K562 (cell line): ENCODE results near the gene HSPE1. TPM values are rescaled to one million over a fixed set of nuclear protein-coding genes. Genes with fewer than 3 reads are reported as not detected.

Source experiments
- ATF1 ChIP-seq, 2 experiments: fragments of 450-650 bp in 1 of 2; IDR thresholded peaks; 2 replicates each; pipeline ENCODE4 v1.6.1; 2016; ENCODE audit warnings: missing compliant biosample characterization in 1 of 2, missing genetic modification characterization in 1 of 2
- SMARCC2 ChIP-seq: fragments of 450-650 bp; IDR thresholded peaks from 2 replicates; pipeline ENCODE4 v1.6.1; 2017; ENCODE audit warnings: antibody characterized with exemption, moderate library complexity, mild to moderate bottlenecking, low read depth
- SP1 ChIP-seq: sonication (generic); formaldehyde crosslinking; IDR thresholded peaks from 2 replicates; pipeline ENCODE4 v1.8.1; 2022; ENCODE audit warnings: mild to moderate bottlenecking, missing genetic modification reagents
- SRSF7 ChIP-seq: fragments of 200-400 bp; formaldehyde crosslinking; optimal IDR thresholded peaks from 2 replicates; pipeline ENCODE3; 2017; ENCODE audit warnings: mild to moderate bottlenecking, low read depth, low read length
- TCF7L2 ChIP-seq: fragments of 150-350 bp; IDR thresholded peaks from 2 replicates; pipeline ENCODE4 v1.6.1; 2016; ENCODE audit warnings: low read depth, mild to moderate bottlenecking, low read length, moderate library complexity
- THRAP3 ChIP-seq: fragments of 450-650 bp; IDR thresholded peaks from 2 replicates; pipeline ENCODE4 v1.6.1; 2016; ENCODE audit warnings: mild to moderate bottlenecking, inconsistent platforms, borderline replicate concordance
- ZNF717 ChIP-seq: fragments of 250-450 bp; sonication (Bioruptor Pico); IDR thresholded peaks from 2 replicates; pipeline ENCODE4 v1.5.0; 2021
- polyA plus RNA-seq, 8 experiments: library from polyadenylated mRNA; depleted of rRNA in 4 of 8; stranded (reverse) in 5 of 8; unstranded in 3 of 8; fragments of >200 nt; fragmentation: Nextera tagmentation in 2 of 8; fragmentation: Illumina TruSeq in 1 of 8; extraction: Ambion mirVana in 2 of 8; extraction: Trizol in 1 of 8; gene quantifications; 2 replicates each; pipeline versions ENCODE4 v1.2.1 to v1.2.3, GENCODE V29; 2011 to 2014; ENCODE audit warnings: inconsistent platforms in 1 of 8, missing spikeins in 1 of 8
- total RNA-seq, 7 experiments: library from RNA; depleted of rRNA in 6 of 7; stranded (reverse); fragments of >200 nt in 6 of 7; fragmentation: Illumina TruSeq in 2 of 7; extraction: Trizol in 2 of 7; gene quantifications; 2 replicates each; pipeline versions ENCODE4 v1.2.1 to v1.2.3, GENCODE V29; 2011 to 2021; ENCODE audit warnings: low replicate concordance in 1 of 7
- TF ChIP-seq, protein P1 (sequence below): fragments of 450-650 bp; IDR thresholded peaks from 2 replicates; pipeline ENCODE4 v1.6.1; 2016
- TF ChIP-seq, protein P2 (sequence below), 2 experiments: fragments of 450-650 bp in 1 of 2; sonication (generic) in 1 of 2; formaldehyde crosslinking; conservative IDR thresholded peaks; 2 replicates each; pipeline versions ENCODE4 v1.4.0 to v1.8.1; 2020 to 2022; ENCODE audit warnings: mild to moderate bottlenecking in 1 of 2, missing genetic modification reagents in 1 of 2
- TF ChIP-seq, protein P3 (sequence below): fragments of 450-650 bp; IDR thresholded peaks from 2 replicates; pipeline ENCODE4 v1.6.1; 2017; ENCODE audit warnings: antibody characterized with exemption, mild to moderate bottlenecking
- TF ChIP-seq, protein P4 (sequence below): fragments of 250-450 bp; sonication (Bioruptor Pico); IDR thresholded peaks from 2 replicates; pipeline ENCODE4 v1.5.0; 2020; ENCODE audit warnings: mild to moderate bottlenecking
- TF ChIP-seq, protein P5 (sequence below): IDR thresholded peaks from 3 replicates; pipeline ENCODE4 v1.6.1; 2011; ENCODE audit warnings: borderline replicate concordance, mild to moderate bottlenecking, moderate library complexity; ENCODE audit not compliant: insufficient read length; ENCODE audit errors: extremely low read depth
- TF ChIP-seq, protein P6 (sequence below), 3 experiments: IDR thresholded peaks in 2 of 3; conservative IDR thresholded peaks in 1 of 3; 2 replicates each; pipeline ENCODE4 v1.5.1; 2011 to 2012; ENCODE audit warnings: low read length in 3 of 3, mild to moderate bottlenecking in 3 of 3, control low read depth in 2 of 3, improper control_type of control experiment in 1 of 3, inconsistent platforms in 1 of 3, low read depth in 1 of 3, mixed read lengths in 1 of 3, moderate library complexity in 1 of 3; ENCODE audit not compliant: insufficient read depth in 2 of 3

HSPE1 gene
- total and polyA plus RNA-seq, 9 of the 15 experiments (the other 6 are each of a cell fraction or from before 2014, with no cell fraction given): 223 to 1,007 (median 612) TPM

DNA sequence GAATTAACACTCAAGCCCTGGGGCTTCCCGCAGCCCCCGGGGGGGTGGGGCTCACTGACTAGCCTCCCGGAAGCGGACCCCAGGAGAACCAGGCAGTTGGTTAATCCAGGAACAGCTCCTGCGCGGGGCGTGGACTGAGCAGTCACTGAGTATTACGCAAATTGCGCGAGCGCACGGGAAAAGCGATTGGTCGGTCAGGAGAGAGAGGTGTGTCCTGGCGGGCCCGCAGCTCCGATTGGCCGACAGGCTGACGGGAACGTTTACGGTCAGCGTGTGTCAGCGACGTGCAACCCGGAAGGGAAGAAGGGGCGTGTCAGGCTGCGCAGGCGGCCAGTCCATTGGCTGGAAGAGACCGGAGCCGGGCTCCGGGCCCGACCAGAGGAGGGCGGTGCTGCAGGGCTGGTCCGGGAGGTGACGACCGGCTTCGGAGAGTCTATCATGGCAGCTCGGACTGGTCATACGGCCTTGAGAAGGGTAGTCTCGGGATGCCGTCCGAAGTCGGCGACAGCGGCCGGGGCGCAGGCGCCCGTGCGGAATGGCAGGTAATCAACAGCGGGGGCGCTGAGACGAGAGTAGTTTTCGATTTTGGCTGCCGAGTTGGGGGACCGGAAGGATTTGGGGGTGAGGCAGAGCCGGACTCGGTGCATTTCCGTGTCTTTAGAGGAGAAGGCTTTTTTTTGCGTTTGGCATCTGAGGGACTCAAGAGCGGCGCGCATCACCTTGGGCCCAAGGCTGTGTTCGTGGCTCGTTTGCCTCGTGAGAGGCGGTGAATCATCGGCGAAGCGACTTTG is 46.9 kb upstream of the HSPE1 start, which contains the start of gene COQ10B (continued):
- no peak for TF ChIP-seq THRAP3
- TF ChIP-seq, protein P1, sequence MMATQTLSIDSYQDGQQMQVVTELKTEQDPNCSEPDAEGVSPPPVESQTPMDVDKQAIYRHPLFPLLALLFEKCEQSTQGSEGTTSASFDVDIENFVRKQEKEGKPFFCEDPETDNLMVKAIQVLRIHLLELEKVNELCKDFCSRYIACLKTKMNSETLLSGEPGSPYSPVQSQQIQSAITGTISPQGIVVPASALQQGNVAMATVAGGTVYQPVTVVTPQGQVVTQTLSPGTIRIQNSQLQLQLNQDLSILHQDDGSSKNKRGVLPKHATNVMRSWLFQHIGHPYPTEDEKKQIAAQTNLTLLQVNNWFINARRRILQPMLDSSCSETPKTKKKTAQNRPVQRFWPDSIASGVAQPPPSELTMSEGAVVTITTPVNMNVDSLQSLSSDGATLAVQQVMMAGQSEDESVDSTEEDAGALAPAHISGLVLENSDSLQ: peak; percentile 88
- peak; percentile 89 for TF ChIP-seq SP1 (CRISPR knock-in tag)
- TF ChIP-seq, protein P2, sequence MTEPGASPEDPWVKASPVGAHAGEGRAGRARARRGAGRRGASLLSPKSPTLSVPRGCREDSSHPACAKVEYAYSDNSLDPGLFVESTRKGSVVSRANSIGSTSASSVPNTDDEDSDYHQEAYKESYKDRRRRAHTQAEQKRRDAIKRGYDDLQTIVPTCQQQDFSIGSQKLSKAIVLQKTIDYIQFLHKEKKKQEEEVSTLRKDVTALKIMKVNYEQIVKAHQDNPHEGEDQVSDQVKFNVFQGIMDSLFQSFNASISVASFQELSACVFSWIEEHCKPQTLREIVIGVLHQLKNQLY (CRISPR knock-in tag; conservative IDR thresholded peaks at IDR 0.05): 0 out of 4 replicates have a peak, but pooled peaks of 1 of the 2 experiments have one; percentile 30
- no peak for TF ChIP-seq TCF7L2
- TF ChIP-seq SMARCC2: no peak
- TF ChIP-seq, protein P3, sequence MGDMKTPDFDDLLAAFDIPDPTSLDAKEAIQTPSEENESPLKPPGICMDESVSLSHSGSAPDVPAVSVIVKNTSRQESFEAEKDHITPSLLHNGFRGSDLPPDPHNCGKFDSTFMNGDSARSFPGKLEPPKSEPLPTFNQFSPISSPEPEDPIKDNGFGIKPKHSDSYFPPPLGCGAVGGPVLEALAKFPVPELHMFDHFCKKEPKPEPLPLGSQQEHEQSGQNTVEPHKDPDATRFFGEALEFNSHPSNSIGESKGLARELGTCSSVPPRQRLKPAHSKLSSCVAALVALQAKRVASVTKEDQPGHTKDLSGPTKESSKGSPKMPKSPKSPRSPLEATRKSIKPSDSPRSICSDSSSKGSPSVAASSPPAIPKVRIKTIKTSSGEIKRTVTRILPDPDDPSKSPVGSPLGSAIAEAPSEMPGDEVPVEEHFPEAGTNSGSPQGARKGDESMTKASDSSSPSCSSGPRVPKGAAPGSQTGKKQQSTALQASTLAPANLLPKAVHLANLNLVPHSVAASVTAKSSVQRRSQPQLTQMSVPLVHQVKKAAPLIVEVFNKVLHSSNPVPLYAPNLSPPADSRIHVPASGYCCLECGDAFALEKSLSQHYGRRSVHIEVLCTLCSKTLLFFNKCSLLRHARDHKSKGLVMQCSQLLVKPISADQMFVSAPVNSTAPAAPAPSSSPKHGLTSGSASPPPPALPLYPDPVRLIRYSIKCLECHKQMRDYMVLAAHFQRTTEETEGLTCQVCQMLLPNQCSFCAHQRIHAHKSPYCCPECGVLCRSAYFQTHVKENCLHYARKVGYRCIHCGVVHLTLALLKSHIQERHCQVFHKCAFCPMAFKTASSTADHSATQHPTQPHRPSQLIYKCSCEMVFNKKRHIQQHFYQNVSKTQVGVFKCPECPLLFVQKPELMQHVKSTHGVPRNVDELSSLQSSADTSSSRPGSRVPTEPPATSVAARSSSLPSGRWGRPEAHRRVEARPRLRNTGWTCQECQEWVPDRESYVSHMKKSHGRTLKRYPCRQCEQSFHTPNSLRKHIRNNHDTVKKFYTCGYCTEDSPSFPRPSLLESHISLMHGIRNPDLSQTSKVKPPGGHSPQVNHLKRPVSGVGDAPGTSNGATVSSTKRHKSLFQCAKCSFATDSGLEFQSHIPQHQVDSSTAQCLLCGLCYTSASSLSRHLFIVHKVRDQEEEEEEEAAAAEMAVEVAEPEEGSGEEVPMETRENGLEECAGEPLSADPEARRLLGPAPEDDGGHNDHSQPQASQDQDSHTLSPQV: no peak
- TF ChIP-seq SRSF7: no peak
- no peak for TF ChIP-seq ZNF717 (CRISPR knock-in tag)
- TF ChIP-seq, protein P4, sequence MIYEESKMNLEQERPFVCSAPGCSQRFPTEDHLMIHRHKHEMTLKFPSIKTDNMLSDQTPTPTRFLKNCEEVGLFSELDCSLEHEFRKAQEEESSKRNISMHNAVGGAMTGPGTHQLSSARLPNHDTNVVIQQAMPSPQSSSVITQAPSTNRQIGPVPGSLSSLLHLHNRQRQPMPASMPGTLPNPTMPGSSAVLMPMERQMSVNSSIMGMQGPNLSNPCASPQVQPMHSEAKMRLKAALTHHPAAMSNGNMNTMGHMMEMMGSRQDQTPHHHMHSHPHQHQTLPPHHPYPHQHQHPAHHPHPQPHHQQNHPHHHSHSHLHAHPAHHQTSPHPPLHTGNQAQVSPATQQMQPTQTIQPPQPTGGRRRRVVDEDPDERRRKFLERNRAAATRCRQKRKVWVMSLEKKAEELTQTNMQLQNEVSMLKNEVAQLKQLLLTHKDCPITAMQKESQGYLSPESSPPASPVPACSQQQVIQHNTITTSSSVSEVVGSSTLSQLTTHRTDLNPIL (CRISPR knock-in tag): no peak
- TF ChIP-seq, protein P5, sequence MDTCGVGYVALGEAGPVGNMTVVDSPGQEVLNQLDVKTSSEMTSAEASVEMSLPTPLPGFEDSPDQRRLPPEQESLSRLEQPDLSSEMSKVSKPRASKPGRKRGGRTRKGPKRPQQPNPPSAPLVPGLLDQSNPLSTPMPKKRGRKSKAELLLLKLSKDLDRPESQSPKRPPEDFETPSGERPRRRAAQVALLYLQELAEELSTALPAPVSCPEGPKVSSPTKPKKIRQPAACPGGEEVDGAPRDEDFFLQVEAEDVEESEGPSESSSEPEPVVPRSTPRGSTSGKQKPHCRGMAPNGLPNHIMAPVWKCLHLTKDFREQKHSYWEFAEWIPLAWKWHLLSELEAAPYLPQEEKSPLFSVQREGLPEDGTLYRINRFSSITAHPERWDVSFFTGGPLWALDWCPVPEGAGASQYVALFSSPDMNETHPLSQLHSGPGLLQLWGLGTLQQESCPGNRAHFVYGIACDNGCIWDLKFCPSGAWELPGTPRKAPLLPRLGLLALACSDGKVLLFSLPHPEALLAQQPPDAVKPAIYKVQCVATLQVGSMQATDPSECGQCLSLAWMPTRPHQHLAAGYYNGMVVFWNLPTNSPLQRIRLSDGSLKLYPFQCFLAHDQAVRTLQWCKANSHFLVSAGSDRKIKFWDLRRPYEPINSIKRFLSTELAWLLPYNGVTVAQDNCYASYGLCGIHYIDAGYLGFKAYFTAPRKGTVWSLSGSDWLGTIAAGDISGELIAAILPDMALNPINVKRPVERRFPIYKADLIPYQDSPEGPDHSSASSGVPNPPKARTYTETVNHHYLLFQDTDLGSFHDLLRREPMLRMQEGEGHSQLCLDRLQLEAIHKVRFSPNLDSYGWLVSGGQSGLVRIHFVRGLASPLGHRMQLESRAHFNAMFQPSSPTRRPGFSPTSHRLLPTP: no peak
- no peak for TF ChIP-seq ATF1 (CRISPR knock-in tag; IDR thresholded peaks at IDR 0.05)
- peak; percentile 95 for TF ChIP-seq ATF1 (tag; IDR thresholded peaks at IDR 0.05)
- TF ChIP-seq, protein P6, sequence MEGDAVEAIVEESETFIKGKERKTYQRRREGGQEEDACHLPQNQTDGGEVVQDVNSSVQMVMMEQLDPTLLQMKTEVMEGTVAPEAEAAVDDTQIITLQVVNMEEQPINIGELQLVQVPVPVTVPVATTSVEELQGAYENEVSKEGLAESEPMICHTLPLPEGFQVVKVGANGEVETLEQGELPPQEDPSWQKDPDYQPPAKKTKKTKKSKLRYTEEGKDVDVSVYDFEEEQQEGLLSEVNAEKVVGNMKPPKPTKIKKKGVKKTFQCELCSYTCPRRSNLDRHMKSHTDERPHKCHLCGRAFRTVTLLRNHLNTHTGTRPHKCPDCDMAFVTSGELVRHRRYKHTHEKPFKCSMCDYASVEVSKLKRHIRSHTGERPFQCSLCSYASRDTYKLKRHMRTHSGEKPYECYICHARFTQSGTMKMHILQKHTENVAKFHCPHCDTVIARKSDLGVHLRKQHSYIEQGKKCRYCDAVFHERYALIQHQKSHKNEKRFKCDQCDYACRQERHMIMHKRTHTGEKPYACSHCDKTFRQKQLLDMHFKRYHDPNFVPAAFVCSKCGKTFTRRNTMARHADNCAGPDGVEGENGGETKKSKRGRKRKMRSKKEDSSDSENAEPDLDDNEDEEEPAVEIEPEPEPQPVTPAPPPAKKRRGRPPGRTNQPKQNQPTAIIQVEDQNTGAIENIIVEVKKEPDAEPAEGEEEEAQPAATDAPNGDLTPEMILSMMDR (IDR thresholded peaks at IDR 0.05 in 2 of 3, conservative IDR thresholded peaks at IDR 0.05 in 1 of 3; ENCODE audit: insufficient read depth in 2 of 3, low read depth in 1 of 3, low read length in 3 of 3): peak; percentile 15 to 46 (median 22); a peak in 2 of 6 replicates
